ENCODE data around the gene MPRIP.

MPRIP gene

DNA sequence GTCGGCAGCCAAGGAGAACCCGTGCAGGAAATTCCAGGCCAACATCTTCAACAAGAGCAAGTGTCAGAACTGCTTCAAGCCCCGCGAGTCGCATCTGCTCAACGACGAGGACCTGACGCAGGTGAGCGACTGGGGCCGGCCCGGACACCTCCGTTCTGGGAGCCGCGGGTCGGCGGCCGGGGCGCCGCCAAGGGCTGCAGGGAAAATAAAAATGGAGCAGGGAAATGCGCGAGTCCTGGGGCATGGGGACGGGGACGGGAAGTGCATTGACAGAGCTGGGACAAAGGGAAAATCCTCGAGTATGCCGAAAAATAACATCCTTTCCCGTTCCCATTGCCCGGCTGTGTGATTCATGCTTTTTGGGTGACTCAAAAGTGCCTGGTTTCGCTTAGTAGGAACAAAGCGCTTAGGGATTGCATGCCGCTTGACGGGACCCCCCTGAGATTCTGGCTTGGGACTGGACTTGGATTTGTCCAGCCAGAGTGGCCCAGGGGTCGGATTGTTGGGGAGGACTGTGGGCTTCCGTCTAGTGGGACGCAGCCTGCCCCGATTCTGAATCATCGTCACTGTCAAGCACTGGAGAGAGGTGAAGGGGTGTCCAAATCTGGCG lies 699 bp downstream of the MPRIP start:
- TF ChIP-seq ZNF169 (tag by site-specific recombination; IDR thresholded peaks at IDR 0.05) (no peak), ZNF791 (tag by site-specific recombination; IDR thresholded peaks at IDR 0.05) (no peak), ZNF76 (tag by site-specific recombination; IDR thresholded peaks at IDR 0.05; ENCODE audit: borderline replicate concordance, low read depth) (peak; percentile 73), MZF1 (tag by site-specific recombination; IDR thresholded peaks at IDR 0.05; ENCODE audit: borderline replicate concordance) (no peak), YY2 (tag by site-specific recombination; IDR thresholded peaks at IDR 0.05) (no peak), ZBTB8A (tag by site-specific recombination; IDR thresholded peaks at IDR 0.05) (peak; percentile 69), ZBTB17 (tag by site-specific recombination; IDR thresholded peaks at IDR 0.05) (peak; percentile 30), YY1 (tag by site-specific recombination; IDR thresholded peaks at IDR 0.05) (peak; percentile 36; the same call in 1 of the 2 replicates), GLIS2 (tag by site-specific recombination; IDR thresholded peaks at IDR 0.05) (peak; percentile 29; the same call in 1 of the 2 replicates), ZBTB48 (tag by site-specific recombination; IDR thresholded peaks at IDR 0.05) (peak; percentile 51; the same call in 1 of the 2 replicates), ZNF335 (tag by site-specific recombination; conservative IDR thresholded peaks at IDR 0.05) (peak; percentile 84), KLF1 (tag by site-specific recombination; IDR thresholded peaks at IDR 0.05) (no peak), EGR2 (tag by site-specific recombination; IDR thresholded peaks at IDR 0.05; ENCODE audit: low read depth) (no peak), GLIS1 (tag by site-specific recombination; IDR thresholded peaks at IDR 0.05) (0 out of 2 replicates have a peak, but pooled peaks have one; percentile 20)
- TF ChIP-seq, protein P1, sequence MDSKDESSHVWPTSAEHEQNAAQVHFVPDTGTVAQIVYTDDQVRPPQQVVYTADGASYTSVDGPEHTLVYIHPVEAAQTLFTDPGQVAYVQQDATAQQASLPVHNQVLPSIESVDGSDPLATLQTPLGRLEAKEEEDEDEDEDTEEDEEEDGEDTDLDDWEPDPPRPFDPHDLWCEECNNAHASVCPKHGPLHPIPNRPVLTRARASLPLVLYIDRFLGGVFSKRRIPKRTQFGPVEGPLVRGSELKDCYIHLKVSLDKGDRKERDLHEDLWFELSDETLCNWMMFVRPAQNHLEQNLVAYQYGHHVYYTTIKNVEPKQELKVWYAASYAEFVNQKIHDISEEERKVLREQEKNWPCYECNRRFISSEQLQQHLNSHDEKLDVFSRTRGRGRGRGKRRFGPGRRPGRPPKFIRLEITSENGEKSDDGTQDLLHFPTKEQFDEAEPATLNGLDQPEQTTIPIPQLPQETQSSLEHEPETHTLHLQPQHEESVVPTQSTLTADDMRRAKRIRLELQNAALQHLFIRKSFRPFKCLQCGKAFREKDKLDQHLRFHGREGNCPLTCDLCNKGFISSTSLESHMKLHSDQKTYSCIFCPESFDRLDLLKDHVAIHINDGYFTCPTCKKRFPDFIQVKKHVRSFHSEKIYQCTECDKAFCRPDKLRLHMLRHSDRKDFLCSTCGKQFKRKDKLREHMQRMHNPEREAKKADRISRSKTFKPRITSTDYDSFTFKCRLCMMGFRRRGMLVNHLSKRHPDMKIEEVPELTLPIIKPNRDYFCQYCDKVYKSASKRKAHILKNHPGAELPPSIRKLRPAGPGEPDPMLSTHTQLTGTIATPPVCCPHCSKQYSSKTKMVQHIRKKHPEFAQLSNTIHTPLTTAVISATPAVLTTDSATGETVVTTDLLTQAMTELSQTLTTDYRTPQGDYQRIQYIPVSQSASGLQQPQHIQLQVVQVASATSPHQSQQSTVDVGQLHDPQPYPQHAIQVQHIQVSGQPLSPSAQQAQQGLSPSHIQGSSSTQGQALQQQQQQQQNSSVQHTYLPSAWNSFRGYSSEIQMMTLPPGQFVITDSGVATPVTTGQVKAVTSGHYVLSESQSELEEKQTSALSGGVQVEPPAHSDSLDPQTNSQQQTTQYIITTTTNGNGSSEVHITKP (tag by site-specific recombination; IDR thresholded peaks at IDR 0.05) = peak; percentile 97
- TF ChIP-seq, protein P2, sequence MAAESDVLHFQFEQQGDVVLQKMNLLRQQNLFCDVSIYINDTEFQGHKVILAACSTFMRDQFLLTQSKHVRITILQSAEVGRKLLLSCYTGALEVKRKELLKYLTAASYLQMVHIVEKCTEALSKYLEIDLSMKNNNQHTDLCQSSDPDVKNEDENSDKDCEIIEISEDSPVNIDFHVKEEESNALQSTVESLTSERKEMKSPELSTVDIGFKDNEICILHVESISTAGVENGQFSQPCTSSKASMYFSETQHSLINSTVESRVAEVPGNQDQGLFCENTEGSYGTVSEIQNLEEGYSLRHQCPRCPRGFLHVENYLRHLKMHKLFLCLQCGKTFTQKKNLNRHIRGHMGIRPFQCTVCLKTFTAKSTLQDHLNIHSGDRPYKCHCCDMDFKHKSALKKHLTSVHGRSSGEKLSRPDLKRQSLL (tag by site-specific recombination; IDR thresholded peaks at IDR 0.05) = no peak
- TF ChIP-seq, protein P3, sequence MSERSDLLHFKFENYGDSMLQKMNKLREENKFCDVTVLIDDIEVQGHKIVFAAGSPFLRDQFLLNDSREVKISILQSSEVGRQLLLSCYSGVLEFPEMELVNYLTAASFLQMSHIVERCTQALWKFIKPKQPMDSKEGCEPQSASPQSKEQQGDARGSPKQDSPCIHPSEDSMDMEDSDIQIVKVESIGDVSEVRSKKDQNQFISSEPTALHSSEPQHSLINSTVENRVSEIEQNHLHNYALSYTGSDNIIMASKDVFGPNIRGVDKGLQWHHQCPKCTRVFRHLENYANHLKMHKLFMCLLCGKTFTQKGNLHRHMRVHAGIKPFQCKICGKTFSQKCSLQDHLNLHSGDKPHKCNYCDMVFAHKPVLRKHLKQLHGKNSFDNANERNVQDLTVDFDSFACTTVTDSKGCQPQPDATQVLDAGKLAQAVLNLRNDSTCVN (tag by site-specific recombination; optimal IDR thresholded peaks at IDR 0.05) = peak; percentile 63
- TF ChIP-seq, protein P4, sequence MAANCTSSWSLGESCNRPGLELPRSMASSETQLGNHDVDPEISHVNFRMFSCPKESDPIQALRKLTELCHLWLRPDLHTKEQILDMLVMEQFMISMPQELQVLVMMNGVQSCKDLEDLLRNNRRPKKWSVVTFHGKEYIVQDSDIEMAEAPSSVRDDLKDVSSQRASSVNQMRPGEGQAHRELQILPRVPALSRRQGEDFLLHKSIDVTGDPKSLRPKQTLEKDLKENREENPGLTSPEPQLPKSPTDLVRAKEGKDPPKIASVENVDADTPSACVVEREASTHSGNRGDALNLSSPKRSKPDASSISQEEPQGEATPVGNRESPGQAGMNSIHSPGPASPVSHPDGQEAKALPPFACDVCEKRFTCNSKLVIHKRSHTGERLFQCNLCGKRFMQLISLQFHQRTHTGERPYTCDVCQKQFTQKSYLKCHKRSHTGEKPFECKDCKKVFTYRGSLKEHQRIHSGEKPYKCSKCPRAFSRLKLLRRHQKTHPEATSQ (tag by site-specific recombination; IDR thresholded peaks at IDR 0.05) = no peak
- TF ChIP-seq, protein P5, sequence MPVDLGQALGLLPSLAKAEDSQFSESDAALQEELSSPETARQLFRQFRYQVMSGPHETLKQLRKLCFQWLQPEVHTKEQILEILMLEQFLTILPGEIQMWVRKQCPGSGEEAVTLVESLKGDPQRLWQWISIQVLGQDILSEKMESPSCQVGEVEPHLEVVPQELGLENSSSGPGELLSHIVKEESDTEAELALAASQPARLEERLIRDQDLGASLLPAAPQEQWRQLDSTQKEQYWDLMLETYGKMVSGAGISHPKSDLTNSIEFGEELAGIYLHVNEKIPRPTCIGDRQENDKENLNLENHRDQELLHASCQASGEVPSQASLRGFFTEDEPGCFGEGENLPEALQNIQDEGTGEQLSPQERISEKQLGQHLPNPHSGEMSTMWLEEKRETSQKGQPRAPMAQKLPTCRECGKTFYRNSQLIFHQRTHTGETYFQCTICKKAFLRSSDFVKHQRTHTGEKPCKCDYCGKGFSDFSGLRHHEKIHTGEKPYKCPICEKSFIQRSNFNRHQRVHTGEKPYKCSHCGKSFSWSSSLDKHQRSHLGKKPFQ (tag by site-specific recombination; IDR thresholded peaks at IDR 0.05) = no peak
- peak overlapping the region; percentile 61; the same call in 1 of the 2 replicates for H3K27ac ChIP-seq (ENCODE audit: extremely low read depth, low read depth, low read length)
- H3K4me3 ChIP-seq (ENCODE audit: low read depth, low read length) = peak overlapping the region; percentile 80
- peaks cover 19% of the 10 kb centered on the region for H3K4me1 ChIP-seq (ENCODE audit: control insufficient read depth, insufficient read depth, low read length)
- H3K9me3 ChIP-seq (ENCODE audit: control insufficient read depth, insufficient read depth, low read depth, low read length) = no peaks in the 10 kb centered on the region
- POLR2A ChIA-PET = interaction anchor here (1.3 to 2.3 kb wide), 2 partner anchors 8 to 15 kb away, joined by 3 to 10 read pairs; no protein-coding TSS in a partner anchor
- no peaks in the 10 kb centered on the region for H3K36me3 ChIP-seq (ENCODE audit: control insufficient read depth in 2 of 2, insufficient read depth in 1 of 2, low read length in 2 of 2)
- CTCF ChIA-PET = interaction anchor here (1.0 kb wide), 1 partner anchor 15 kb away, joined by 4 read pairs; no protein-coding TSS in a partner anchor
